Left forelimb (tissue), 1 donor: ENCODE measurements around the gene ANTXRL.
A peak's percentile ranks its signal among the peaks of the same experiment; 100 is the strongest.
"Not testable (repeated sequence)": the region's sequence is repeated elsewhere in the genome, so short reads cannot be mapped to it uniquely, and the experiment has no call there.

Experiments used
- DNase-seq: peaks from one replicate; pipeline ENCODE4 v3.0.0-alpha.2; 2018; ENCODE audit warnings: low spot score

ANTXRL gene

DNA sequence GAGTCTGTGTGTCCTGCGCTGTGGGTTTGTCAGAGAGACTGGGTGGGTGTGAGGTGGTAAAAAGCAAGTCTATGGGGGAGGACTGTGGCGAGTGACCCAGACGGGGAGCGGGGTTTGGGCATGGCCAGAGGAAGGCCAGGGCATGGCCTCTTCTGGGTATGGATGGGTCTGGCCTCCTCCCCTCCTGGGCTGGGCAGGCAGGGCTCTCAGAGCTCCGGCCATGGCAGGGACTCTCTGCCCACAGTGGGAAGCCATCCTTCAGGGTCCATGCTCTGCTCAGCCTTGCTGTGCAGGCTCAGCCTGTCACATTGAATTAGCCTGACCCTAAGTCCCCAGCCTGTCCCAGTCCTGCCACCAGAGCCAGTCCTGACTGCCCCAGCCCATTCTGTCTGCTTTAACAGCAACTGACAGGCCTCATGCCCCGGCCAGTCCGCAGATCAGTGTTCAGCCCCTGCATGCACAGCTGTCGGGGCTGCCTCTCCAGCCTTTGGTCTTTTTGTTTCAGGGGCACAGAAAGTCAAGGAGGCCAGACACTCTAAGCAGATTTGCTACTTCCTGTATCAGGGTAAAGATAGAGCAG, 7.9 kb downstream of the ANTXRL start:
- no peak for DNase-seq

DNA sequence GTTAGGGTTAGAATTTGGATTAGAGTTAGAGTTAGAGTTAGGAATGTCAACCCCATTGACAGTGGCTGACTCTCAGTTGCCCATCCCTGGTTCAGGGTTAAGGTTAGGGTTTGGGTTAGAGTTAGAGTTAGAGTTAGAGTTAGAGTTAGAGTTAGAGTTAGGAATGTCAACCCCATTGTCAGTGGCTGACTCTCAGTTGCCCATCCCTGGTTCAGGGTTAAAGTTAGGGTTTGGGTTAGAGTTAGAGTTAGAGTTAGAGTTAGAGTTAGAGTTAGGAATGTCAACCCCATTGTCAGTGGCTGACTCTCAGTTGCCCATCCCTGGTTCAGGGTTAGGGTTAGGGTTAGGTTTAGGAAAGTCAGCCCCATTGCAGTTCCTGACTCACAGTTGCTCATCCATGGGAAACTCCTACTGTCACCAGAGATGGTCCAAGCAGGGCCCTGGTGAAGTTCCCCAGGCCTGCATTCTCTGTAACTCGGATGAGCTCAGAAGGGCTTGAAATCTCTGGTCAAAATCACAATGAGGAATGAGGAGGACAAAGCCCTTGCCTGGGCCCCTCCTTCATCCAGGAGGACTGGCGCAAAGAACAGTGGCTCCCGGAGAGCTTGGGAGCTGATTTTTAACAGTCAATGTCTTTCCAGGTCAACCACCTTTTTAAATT, 8.7 kb downstream of the ANTXRL start:
- DNase-seq: not testable (repeated sequence)

DNA sequence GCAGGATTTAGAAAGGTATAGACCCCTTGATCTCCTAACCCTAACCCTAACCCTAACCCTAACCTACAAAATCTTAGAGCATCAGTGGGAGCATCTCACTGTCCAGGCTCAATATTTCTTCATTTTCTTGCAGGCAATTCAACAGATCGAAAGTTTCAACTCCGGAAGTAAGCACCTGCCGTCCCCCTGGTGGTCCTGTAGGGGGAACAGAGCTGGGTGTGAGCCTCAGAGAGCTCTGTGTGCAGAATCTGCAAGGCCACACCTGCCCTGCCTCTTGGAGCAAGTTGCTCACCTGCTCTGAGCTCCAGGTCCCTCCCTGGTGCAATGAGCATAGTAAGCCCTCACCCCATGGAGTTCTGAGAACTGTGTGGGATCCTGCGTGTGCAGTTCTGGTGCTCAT, 9.3 kb downstream of the ANTXRL start:
- not testable (repeated sequence) for DNase-seq

DNA sequence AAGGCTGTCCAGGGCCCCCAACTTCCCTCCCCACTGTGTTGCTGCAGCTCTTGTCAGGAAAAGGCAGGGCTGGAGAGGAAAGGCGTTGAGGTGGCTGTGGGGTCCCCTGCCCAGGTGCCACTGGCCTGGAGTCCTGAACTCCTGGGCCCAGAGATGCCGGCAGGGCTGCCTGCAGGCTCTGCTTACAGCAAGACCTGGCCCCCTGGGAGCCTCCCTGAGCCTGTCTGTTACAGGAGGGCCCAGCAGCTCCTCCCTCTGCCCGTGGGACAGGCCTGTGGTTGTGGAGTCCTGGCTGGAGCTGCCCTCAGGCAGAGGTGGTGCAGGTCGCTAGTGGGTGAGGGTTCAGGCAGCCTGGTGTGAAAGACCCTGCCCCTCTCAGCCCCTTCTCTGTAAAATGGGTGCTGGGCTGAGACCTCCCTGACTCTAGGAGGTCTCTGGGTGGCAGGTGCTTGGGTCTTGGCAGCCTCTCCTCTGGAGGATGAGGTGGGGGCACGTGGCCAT, 9.9 kb downstream of the ANTXRL start:
- peak; percentile 52 for DNase-seq

DNA sequence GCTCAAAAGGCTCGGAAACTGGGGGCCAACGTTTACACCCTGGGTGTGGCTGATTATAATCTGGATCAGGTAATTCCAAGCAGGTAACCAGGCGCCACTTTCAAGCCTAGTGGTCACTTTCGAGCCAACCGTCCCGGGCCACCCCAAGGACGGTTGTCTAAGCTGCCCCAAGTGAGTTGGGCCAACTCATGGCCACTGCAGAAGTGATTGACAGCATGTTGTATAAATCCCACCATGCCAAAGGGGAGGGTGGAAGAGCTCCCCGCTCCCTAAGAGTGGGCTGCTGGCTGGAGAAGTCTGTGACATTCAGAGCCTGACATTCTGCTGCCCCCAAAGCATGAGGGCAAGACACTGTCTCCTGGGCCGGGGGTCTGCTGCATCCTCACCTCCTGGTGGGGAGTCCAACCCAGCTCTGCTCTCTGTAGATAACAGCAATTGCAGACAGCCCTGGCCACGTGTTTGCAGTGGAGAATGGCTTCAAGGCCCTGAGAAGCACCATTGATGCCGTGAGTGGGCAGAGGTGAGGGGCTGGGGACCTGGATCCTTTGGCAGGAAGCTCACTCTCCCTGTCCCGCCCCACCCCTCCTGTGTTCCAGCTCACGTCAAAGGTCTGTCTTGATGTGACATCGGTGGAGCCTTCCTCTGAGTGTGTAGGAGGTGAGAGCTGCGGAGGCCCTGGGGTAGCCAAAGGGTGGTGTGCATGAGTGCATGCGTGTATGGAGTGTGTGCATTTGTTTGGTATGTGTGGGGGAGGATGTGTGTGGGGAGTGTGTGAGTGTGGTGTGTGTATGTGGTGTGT, 10.8 kb downstream of the ANTXRL start:
- no peak for DNase-seq

DNA sequence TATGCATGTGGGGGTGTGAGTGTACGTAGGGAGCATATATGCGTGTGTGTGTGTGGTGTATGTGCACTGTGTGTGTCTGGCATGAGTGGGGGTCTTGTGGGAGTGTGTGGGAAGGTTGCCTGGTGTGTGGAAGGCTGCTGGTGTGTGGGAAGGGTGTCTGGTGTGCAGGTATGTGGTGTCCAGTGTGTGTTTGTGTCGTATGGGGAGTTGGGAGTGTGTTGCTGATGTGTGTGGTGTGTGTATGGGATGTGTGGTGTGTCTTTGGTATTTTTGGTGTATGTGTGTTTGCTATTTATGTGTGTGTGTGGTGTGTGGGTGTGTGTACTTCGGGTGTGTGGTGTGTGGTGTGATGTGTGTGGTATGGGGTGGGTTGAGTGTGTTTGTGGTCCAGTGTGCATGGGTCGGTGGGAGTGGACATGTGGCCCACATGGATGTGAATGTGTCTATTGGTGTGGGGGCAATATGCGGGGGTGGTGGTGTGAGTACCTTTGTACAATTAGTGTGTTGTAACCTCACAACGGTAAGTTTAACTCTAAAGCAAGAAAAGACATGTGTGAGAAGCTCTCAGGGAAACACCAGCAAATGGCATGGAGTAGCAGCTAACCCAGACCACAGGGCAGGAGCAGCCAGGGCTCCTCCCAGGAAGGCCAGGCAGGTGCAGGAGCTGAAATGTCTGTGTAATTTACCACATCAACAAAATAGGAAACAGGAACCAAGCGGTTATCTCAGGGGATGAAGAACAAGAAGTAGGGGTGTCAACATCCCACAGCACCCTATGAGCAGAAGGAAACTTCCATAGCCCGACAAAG, 11.9 kb downstream of the ANTXRL start:
- DNase-seq: peak; percentile 57

DNA sequence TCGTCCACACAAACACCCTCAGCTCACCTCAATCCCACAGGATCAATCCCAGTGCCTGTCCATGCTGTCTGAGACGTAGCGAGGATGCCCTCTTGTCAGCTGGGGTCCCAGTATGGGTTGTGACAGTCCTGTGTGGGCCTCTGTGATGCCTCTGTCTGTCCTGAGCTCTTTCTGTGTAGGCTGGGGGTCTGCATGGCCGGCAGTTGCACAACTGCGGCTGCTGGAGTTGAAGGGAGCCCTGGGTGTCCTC, 12.4 kb downstream of the ANTXRL start:
- no peak for DNase-seq

DNA sequence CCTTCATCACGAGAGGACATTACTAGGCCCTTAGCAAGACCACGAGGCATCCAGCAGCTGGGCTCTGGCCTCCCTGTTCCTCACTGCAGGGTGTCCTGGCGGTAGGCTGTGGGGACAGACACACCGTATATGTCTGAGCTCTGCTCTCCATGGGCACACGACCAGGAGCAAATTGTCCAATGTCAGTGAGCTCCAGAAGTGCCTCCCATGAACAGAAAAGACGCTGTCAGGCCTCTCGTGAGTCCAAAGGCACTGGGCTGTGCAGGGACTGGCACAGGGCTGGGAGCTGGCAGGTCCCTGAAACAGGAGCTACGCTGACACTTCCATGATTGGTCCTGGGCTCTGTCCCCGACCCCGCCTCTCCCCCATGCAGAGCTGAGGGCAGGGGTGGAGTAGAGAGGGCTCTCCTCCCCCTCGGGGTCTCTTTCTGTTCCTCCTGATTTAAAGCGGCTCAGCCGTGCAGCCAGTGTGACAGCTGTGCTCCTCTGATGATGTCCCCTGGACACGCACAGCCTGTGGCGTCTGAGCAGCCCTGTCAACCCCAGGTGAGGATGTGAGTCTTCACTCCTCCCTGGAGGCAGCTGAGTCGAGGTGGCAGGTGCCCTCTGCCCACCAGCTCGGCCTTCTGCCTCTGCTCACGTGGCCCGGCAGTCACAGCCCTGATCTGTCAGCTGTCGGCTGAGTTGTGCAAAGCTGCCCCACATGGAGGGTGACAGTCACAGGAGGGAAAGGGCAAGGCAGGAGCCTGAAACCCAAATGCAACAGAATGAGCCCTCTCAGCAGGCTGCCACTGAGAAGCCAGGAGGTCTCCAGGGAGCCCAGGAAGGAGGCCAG, 13.0 kb downstream of the ANTXRL start:
- DNase-seq: peak; percentile 55

DNA sequence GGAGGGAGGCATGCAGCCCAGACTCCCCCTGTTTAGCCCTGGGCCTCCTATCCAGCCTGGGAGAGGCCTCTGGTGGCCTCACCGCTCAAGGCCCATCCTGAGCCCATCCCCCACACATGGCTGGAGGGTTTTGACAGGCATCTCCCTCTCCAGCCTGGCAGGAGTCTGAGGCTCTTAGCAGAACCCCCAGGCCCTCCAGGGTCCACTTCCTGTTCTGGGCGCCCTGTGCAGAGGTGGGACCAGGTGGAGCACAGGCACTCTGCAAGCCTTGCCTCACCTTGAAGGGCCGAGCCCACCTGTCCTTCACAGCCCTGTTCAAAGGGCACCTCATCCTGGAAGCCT, 13.5 kb downstream of the ANTXRL start:
- DNase-seq: not testable (repeated sequence)

DNA sequence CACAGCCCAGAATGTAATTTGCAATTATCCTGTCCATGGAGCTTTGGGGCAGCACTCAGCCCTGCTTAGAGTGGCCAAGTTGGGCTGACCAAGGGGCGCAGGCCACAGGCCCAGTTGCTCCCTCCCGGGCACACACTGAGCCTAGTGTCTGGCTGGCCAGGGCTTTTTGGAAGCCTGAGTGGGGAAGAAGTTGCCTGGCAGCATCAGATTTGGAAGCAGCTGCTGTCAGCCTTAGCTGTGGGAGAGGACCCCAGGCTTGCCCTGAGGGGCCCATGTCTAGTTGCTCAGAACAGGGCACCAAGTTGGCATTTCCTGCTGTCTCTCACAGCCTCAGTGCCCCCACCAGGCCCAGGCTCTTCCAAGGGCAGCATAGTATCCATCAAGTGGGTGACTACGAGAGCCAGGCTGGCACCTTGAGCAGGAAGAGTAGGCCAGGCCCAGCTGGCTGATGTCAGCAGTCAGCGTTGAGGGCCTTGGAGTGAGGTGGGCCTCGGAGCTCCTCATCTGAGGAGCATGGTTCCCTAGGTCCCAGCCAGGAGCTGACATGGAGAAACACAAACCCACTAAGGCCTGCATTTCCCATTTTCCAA, 14.4 kb downstream of the ANTXRL start:
- no peak for DNase-seq

DNA sequence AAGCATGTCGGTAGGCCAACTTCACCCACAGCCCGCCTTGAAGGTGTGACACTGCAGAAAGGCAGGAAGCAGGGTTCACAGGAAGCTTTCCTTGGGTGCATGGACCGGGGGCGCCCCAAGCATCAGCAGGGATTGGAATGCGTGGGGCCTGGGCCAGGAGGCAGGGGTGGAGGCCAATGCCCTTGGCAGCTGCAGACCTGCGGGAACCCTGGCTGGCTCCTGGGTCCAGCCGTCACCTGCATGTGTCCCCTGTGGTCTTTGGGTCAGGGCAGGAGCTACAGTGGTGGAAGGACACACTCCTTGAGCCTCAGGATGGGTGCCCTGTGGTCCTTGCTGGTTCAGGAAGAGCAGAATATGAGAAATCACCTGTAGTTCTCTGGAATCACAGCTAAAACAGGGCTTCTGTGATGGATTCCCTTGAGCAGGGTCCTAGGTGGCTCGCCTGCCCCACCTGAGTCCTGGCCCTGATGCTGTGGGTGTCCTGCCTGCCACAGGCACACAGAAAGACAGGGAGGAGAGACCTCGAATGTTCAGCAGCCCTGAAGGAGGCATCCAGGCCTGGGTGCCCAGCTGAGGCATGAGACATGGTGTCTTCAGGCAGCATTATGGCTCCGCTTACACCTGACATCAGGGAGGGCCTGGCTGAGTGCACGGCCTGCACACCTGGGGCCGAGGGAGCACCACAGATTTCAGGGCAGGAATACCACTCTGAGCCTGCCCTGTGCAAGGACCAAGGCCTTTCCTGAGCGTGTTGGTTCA, 15.1 kb downstream of the ANTXRL start:
- DNase-seq: no peak

DNA sequence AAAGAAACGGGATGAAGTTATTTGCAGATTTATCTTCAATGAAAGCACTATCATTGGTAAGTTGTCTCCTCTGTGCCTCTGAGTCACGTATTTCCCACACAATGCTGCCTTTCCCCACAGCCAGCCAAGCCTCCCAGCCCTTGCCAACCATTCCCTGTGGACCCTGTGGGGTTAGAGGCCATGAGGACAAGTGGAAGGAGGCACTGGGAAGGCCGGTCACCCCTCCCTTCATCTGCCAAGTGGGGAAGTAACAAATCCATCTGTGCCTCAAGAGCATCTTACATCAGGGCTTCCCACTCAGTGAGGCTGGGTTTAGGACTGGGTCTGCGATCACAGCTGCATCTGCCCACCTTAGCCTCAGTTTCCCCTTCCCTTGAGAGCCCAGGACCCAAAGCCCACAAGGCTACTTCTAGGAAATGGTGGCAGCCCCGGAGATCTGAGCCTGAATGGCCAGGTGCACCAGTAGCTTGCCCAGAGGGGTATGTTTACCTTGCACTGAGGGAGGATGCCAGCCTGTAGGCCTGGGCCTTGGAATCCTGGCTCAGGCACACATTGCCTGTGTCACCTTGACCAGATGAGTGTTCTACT, 16.1 kb downstream of the ANTXRL start:
- not testable (repeated sequence) for DNase-seq

DNA sequence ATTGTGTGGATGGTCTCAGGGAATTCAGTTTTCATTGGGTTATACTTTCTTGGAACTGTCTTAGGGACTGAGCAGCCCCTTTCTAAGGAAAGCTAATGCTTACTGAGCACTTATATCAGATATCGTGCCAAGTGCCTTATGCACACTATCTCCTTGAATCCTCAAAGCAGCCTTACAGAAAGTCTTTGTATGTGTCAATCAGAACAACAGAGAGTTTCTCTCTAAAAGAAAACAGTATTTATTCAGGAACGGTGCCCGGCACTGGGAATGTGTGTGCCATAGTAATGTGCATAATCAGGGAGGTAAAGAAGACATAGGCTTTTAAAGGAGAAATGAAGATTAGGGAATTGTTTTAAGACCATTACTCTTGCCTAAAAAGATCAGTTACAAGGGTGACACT, 17.3 kb downstream of the ANTXRL start:
- no peak for DNase-seq

DNA sequence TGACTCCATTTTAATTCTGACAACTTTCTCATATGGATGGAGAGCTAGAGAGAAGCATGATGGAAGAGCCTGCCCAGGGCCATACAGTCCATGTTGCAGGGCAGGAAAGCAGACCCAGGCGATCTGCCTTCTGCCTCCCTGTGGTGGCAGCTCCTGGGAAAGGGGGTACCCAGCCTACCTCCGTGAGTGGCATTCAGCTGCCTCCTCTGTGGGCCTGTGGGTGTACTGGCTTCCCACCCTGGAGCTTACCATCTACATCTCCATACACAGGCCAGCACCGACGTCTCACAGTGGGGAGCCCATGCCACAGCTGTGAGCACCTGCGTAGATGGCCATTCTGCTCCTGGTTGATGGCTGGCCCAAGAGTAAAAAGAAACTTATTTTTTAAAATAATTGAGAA, 17.9 kb downstream of the ANTXRL start:
- DNase-seq: not testable (repeated sequence)

DNA sequence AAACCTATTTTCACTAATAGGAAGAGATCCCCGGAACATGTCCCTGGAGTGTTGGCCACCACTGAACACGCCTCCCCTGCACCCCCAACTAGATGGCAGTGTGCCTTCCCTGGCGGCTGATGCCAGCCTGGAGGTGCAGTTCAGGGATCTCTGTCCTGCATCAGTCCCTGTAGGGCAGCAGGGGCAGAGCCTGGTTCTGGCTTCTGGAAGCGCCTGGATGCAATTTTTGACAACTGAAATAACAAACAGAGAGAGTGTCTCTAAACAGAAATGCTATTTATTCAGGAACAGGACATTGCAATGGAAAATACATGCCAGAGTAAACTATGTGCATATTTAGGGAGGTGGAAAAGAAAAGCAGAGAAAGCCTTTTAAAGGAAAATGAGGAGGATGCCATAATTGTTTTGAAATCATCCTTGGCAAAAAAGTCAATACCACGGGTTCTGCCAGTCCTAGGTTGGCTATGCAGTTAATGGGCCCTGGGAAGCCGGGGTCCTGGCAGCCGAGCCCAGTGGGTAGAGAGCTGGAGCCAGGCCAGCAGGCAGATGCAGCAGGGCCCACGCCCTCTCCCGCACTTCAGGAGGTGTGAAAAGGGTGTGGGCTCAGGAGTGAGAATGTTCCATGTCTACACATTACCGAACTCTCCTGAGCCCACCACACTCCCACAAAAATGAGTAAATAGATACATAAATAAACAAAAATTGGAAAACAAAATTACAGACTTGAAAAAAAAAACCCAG, 18.5 kb downstream of the ANTXRL start:
- peak; percentile 31 for DNase-seq

DNA sequence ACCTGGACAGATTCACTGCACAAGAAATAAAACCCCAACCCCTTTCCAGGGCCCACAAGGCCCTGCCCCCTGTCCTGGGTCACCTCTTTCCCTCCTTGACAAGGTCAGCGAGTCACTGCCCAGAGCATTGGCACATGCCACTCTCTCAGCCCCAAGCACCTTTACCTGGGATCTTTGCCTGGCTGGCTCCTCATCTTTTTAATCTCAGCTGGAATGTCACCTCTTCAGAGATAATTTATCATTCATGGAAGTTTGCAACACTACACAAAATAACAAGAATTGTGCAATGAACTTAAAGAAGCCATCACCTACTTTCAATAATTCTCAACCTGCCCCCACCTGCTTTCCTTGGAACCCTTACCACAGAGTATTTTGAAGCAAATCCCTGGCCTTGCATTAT, 19.2 kb downstream of the ANTXRL start:
- no peak for DNase-seq

DNA sequence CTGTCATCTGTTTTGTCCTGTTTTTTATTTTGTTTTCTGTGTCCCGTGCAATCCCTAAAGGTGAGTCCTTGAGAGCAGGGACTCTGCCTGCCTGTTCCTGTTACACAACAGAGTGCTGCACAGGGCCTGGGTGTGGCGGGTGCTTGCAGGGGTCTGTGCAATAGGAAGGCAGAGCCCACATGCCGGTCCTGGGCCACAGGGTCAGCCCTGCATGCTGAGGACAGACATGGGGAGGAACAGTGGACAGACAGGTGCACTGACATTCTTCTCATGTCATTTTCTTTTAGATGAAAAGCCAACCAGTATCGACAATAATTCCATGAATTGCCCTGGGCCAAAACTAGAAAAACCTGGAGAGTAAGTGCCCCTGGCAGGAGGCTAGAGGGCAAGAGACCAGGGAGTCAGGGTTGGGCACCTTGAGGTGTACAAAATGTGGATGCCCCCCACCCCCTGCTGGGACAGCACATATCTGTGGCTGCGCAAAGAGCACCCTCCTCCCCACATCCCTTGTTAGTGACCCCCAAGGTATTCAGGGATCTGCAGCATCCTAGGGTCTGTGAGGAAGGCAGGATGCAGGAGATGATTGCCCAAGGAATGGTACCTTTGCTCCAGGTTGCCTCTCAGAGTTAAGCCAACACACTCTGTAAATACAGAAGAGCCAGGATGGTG, 19.9 kb downstream of the ANTXRL start:
- peak; percentile 54 for DNase-seq

DNA sequence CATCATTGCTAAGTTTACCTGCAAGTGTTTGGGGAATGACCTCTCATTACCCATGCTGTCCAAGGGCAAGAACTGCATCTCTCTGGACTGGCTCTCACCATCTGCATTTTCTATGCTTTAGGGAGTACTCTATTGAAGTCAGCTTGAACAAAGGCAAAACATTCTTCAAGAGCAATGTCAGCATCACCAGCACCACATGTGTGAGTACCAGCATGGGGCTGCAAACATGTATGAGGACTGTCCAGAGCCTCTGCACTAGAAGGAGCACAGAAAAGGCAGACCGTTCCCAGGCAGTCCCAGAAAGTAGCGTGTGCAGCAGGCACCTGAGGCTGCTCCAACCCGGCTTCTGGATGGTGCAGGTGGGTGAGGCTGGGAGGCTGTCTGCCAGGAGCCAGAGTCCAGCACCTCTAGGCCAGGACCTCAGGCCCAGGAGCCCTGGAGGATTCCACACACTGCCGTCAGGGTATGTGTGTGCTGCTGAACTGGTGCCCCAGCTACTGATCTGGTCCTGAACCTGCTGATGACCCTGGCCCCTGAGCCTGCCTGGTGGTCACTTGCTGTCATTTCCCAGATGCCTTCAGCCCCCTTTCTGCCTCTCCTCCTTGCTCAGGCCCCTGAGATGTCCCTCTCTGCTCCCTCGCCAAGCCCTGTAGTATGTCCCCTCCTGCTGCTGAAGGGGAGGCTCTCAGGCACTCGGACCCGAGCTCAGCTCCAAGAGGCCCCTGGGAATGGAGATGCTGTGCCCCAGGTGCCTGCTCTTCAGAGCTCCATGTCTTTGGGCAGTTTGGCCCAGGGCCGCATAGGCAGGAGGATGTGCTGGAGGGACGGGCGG, 20.7 kb downstream of the ANTXRL start:
- no peak for DNase-seq
